Endodermal cell (in vitro differentiated cells): ENCODE measurements around the gene COG2. TPM values are rescaled to one million over a fixed set of nuclear protein-coding genes. Genes with fewer than 3 reads are reported as not detected.

ENCODE experiments used
- DNase-seq: peaks from one replicate; pipeline ENCODE4 v3.0.0-alpha.2; 2017
- H3K27ac ChIP-seq: 2 replicates; pipeline ENCODE4 v1.5.1; 2013; ENCODE audit warnings: mild to moderate bottlenecking, low read depth, low read length, moderate library complexity
- H3K27me3 ChIP-seq: 2 replicates; pipeline ENCODE4 v1.6.1; 2013; ENCODE audit warnings: mild to moderate bottlenecking, low read length, moderate library complexity; ENCODE audit not compliant: insufficient read depth, control insufficient read depth, poor library complexity, severe bottlenecking
- H3K36me3 ChIP-seq: 2 replicates; pipeline ENCODE4 v1.7.0; 2013; ENCODE audit warnings: mild to moderate bottlenecking, low read length, moderate library complexity; ENCODE audit not compliant: control insufficient read depth, insufficient read depth
- H3K4me1 ChIP-seq: one replicate; pipeline ENCODE4 v1.7.0; 2013; ENCODE audit warnings: low read length; ENCODE audit not compliant: control insufficient read depth, insufficient read depth
- H3K4me3 ChIP-seq: 2 replicates; pipeline ENCODE4 v1.5.1; 2013; ENCODE audit warnings: mild to moderate bottlenecking, low read length, moderate library complexity
- H3K9ac ChIP-seq: 2 replicates; pipeline ENCODE4 v1.6.1; 2013; ENCODE audit warnings: mild to moderate bottlenecking, low read length, moderate library complexity; ENCODE audit not compliant: poor library complexity, severe bottlenecking; ENCODE audit errors: extremely low read depth
- H3K9me3 ChIP-seq: 2 replicates; pipeline ENCODE4 v1.6.1; 2013; ENCODE audit warnings: mild to moderate bottlenecking, low read length, moderate library complexity; ENCODE audit not compliant: control insufficient read depth
- H3K27ac Mint-ChIP-seq: 2 replicates; pipeline ENCODE4 v1.8.0; 2020; ENCODE audit warnings: mixed read lengths
- H3K27me3 Mint-ChIP-seq: 2 replicates; pipeline ENCODE4 v1.8.0; 2021; ENCODE audit warnings: mild to moderate bottlenecking, mixed read lengths; ENCODE audit not compliant: insufficient read depth
- H3K36me3 Mint-ChIP-seq: 2 replicates; pipeline ENCODE4 v1.8.0; 2020; ENCODE audit warnings: low read depth, mixed read lengths
- H3K4me1 Mint-ChIP-seq: 2 replicates; pipeline ENCODE4 v1.8.0; 2020; ENCODE audit warnings: mixed read lengths
- H3K4me3 Mint-ChIP-seq: 2 replicates; pipeline ENCODE4 v1.8.0; 2020; ENCODE audit warnings: mild to moderate bottlenecking, moderate library complexity, mixed read lengths
- H3K9me3 Mint-ChIP-seq: 2 replicates; pipeline ENCODE4 v1.8.0; 2020; ENCODE audit warnings: mild to moderate bottlenecking, mixed read lengths
- WGBS, 2 experiments: methylation state at CpG; one replicate each; pipeline versions ENCODE4 v1.1.5 to v1.1.7; 2013; ENCODE audit warnings: missing lambda C conversion rate in 2 of 2, mixed read lengths in 1 of 2; ENCODE audit not compliant: insufficient coverage in 1 of 2, insufficient read length in 1 of 2; 5-methylcytosine and 5-hydroxymethylcytosine counted together
- total RNA-seq, 2 donors: library from RNA; stranded (reverse); fragmentation: NEBNext Ultra II Directional in 1 of 2; extraction: Animal tissue kit (Norgen Biotek cat#: 25700) in 1 of 2; gene quantifications; 2 replicates in 1 of 2; 3 replicates in 1 of 2; pipeline ENCODE4 v1.2.1, GENCODE V29; 2021
- TF ChIP-seq, protein P1 (sequence below): fragments of 200-600 bp; sonication (generic); conservative IDR thresholded peaks from 2 replicates; pipeline ENCODE4 v1.5.0; 2021; ENCODE audit warnings: antibody characterized with exemption, mild to moderate bottlenecking

The COG2 gene
- total RNA-seq, 2 donors from 2014 or later = 26.1 to 29.7 TPM

DNA sequence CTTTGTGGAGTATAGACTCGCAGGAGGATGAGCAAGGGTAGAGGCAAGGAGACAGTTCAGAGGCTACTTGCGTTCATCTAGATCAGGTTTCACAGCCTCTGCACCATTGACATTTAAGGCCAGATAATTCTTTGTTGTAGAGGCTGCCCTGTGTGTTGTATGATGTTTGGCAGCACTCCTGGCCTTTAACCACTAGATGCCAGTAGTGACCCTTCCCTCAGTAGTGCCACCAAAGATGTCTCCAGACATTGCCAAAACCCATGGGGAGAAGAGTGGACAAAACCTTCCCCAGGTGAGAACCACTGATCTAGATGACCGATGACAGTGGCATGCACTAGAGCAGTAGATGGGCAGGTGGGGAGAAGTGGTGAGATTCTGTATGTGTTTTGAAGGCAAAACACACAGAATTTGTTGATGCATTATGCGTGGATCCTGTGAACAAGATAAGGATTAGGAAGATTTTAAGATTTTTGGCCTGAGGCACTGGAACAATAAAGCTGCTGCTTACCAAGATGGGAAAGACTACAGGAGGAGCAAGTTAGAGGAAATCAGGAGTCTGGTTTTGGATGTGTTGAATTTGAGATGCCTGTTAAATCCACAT, 9.9 kb upstream of the COG2 start:
- Histone ChIP-seq H3K9me3 (no peaks in the 10 kb centered on the region), H3K4me3 (no peak overlapping the region), H3K27ac (no peak overlapping the region), H3K4me1 (no peaks in the 10 kb centered on the region), H3K9ac (no peak overlapping the region), H3K36me3 (no peaks in the 10 kb centered on the region), H3K27me3 (peaks cover 5% of the 10 kb centered on the region)
- H3K9me3 Mint-ChIP-seq = no peaks in the 10 kb centered on the region
- H3K27ac Mint-ChIP-seq = no peak overlapping the region
- peak; percentile 75 for DNase-seq
- H3K4me1 Mint-ChIP-seq = no peaks in the 10 kb centered on the region
- TF ChIP-seq, protein P1, sequence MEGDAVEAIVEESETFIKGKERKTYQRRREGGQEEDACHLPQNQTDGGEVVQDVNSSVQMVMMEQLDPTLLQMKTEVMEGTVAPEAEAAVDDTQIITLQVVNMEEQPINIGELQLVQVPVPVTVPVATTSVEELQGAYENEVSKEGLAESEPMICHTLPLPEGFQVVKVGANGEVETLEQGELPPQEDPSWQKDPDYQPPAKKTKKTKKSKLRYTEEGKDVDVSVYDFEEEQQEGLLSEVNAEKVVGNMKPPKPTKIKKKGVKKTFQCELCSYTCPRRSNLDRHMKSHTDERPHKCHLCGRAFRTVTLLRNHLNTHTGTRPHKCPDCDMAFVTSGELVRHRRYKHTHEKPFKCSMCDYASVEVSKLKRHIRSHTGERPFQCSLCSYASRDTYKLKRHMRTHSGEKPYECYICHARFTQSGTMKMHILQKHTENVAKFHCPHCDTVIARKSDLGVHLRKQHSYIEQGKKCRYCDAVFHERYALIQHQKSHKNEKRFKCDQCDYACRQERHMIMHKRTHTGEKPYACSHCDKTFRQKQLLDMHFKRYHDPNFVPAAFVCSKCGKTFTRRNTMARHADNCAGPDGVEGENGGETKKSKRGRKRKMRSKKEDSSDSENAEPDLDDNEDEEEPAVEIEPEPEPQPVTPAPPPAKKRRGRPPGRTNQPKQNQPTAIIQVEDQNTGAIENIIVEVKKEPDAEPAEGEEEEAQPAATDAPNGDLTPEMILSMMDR = peak; percentile 82
- no peaks in the 10 kb centered on the region for H3K36me3 Mint-ChIP-seq
- no peak overlapping the region for H3K4me3 Mint-ChIP-seq
- WGBS, 2 experiments = 67 to 79% methylated on average over 4 of the region's 4 CpGs
- peaks cover 10% of the 10 kb centered on the region for H3K27me3 Mint-ChIP-seq

DNA sequence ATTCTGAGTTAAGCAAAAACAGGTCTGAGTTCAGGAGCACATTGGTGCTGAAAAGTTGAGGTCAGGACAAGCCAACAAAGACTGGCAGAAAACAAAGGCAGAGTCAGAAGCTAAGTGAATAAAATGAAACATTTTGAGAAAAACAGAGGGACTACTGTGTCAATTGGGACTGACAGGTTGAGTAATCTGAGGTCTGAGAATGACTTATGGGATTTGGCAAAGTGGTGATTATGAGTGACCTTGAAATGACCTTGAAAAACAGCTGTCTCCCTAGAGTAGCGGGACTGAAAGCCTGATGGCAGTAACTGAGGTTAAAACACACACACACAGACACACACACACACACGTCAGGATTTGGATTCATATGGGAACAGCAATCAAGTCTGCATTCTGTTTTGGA, 8.8 kb upstream of the COG2 start:
- H3K4me1 Mint-ChIP-seq = no peaks in the 10 kb centered on the region
- no peak overlapping the region for H3K4me3 Mint-ChIP-seq
- Histone ChIP-seq H3K4me1 (no peaks in the 10 kb centered on the region), H3K27ac (no peak overlapping the region), H3K4me3 (no peak overlapping the region), H3K27me3 (peaks cover 5% of the 10 kb centered on the region), H3K9me3 (no peaks in the 10 kb centered on the region), H3K9ac (no peak overlapping the region), H3K36me3 (no peaks in the 10 kb centered on the region)
- DNase-seq = no peak
- H3K27me3 Mint-ChIP-seq = peaks cover 14% of the 10 kb centered on the region
- H3K27ac Mint-ChIP-seq = no peak overlapping the region
- no peaks in the 10 kb centered on the region for H3K9me3 Mint-ChIP-seq
- WGBS, 2 experiments = 79% methylated on average over 2 of the region's 2 CpGs; no CpG with 5 or more reads in 1 of the 2 experiments
- TF ChIP-seq, protein P1 = no peak
- H3K36me3 Mint-ChIP-seq = no peaks in the 10 kb centered on the region

DNA sequence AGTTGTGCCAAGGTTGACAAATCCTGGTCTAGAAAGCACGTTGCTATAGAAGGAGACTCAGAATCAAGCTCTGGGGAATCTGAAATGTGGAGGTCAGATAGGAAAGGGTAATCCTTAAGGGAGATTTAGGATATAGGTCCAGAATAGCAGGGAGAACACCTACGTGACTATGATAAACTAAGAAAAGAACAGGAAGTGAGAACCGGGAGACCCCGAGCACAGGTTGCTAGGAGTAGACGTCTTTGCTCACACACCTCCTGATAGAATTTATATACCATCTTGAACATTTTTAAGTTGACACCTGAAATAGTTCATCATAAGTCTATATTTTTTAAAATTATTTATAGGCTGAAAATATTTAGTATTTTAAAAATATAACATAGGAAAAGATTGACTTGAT, 7.9 kb upstream of the COG2 start:
- no peak for DNase-seq
- Mint-ChIP-seq H3K27ac (no peak overlapping the region), H3K36me3 (no peaks in the 10 kb centered on the region), H3K27me3 (peaks cover 16% of the 10 kb centered on the region), H3K4me1 (no peaks in the 10 kb centered on the region), H3K4me3 (no peak overlapping the region), H3K9me3 (no peaks in the 10 kb centered on the region)
- Histone ChIP-seq H3K27ac (no peak overlapping the region), H3K9me3 (no peaks in the 10 kb centered on the region), H3K27me3 (peaks cover 13% of the 10 kb centered on the region), H3K9ac (no peak overlapping the region), H3K4me1 (no peaks in the 10 kb centered on the region), H3K36me3 (no peaks in the 10 kb centered on the region), H3K4me3 (no peak overlapping the region)
- TF ChIP-seq, protein P1 = no peak
- 91 to 96% methylated on average over 4 to 5 of the region's 5 CpGs for WGBS, 2 experiments
